Calu3 (cell line): Measurements from ENCODE around the gene UVRAG. TPM values are rescaled to one million over a fixed set of nuclear protein-coding genes. Genes with fewer than 3 reads are reported as not detected.

ENCODE experiments used
- BruUV-seq: library from RNA; stranded (reverse); fragments of 400-500 nt; replicated peaks from 2 replicates; lab custom pipeline; 2021; lab: Mats Ljungman, UMichigan
- CTCF ChIA-PET: fragments of 300-600 bp; sonication (Branson Sonifier 250); formaldehyde crosslinking; loops from one replicate; lab custom pipeline; 2022; ENCODE audit warnings: antibody characterized with exemption; lab: Charles Lee
- DNase-seq: peaks from one replicate; pipeline ENCODE4 v3.0.0; 2022
- H3K27ac Mint-ChIP-seq: one replicate; pipeline ENCODE4 v1.8.0; 2022; ENCODE audit warnings: mixed read lengths; ENCODE audit not compliant: unreplicated experiment
- H3K27me3 Mint-ChIP-seq: one replicate; pipeline ENCODE4 v1.8.0; 2022; ENCODE audit warnings: mixed read lengths; ENCODE audit not compliant: unreplicated experiment
- H3K36me3 Mint-ChIP-seq: one replicate; pipeline ENCODE4 v1.8.0; 2022; ENCODE audit warnings: mild to moderate bottlenecking, moderate library complexity, mixed read lengths; ENCODE audit not compliant: insufficient read depth, unreplicated experiment
- H3K4me1 Mint-ChIP-seq: one replicate; pipeline ENCODE4 v1.8.0; 2022; ENCODE audit warnings: mild to moderate bottlenecking, low read depth, mixed read lengths; ENCODE audit not compliant: unreplicated experiment
- H3K4me3 Mint-ChIP-seq: one replicate; pipeline ENCODE4 v1.8.0; 2022; ENCODE audit warnings: mild to moderate bottlenecking, low read depth, moderate library complexity, mixed read lengths; ENCODE audit not compliant: unreplicated experiment
- H3K9me3 Mint-ChIP-seq: one replicate; pipeline ENCODE4 v1.8.0; 2022; ENCODE audit warnings: low read depth, mixed read lengths; ENCODE audit not compliant: unreplicated experiment
- CTCF ChIP-seq: fragments of 200-600 bp; IDR thresholded peaks from one replicate; pipeline ENCODE4 v1.8.0; 2022; ENCODE audit warnings: antibody characterized with exemption; ENCODE audit not compliant: unreplicated experiment
- intact Hi-C: fragments of 100-400 bp; cut with micrococcal nuclease; formaldehyde crosslinking; loops from one replicate; pipeline ENCODE4 v1.10.0; 2022; ENCODE audit not compliant: unreplicated experiment
- total RNA-seq: library from RNA; stranded (reverse); gene quantifications from 2 replicates; pipeline ENCODE4 v1.2.3, GENCODE V29; 2022

The UVRAG gene
- total RNA-seq, 1 experiment from 2014 or later: 18.5 TPM

GRCh38 chr11:75768112-75768908 is 46.7 kb upstream of the UVRAG start, which contains the start of gene DGAT2:
TSS of gene DGAT2 (plus strand) at chr11:75768778. CDS start at chr11:75768992, 214 bp downstream.
- Mint-ChIP-seq H3K4me1 (peaks cover 20% of the 10 kb centered on the region), H3K27ac (peak within 1 kb of the TSS; percentile 72), H3K9me3 (no peaks in the 10 kb centered on the region), H3K36me3 (peaks cover 7% of the 10 kb centered on the region), H3K4me3 (peak within 1 kb of the TSS; percentile 75), H3K27me3 (peaks cover 19% of the 10 kb centered on the region)
- no TSS peak for BruUV-seq
- intact Hi-C loops: no loop called here
- DNase-seq: peak; percentile 72
- no peak for TF ChIP-seq CTCF
- CTCF ChIA-PET: interaction anchor here (1.0 to 1.9 kb wide), 2 partner anchors 18 to 220 kb away, joined by 3 to 4 read pairs; no protein-coding TSS in a partner anchor

- intact Hi-C loops: no loop called here
- H3K27me3 Mint-ChIP-seq: peaks cover 19% of the 10 kb centered on the region
- no peaks in the 10 kb centered on the region for H3K9me3 Mint-ChIP-seq
- peak overlapping the region; percentile 75 for H3K4me3 Mint-ChIP-seq
- H3K36me3 Mint-ChIP-seq: peaks cover 7% of the 10 kb centered on the region
- TF ChIP-seq CTCF: no peak
- DNase-seq: no peak
- no peak overlapping the region for H3K27ac Mint-ChIP-seq
- peaks cover 28% of the 10 kb centered on the region for H3K4me1 Mint-ChIP-seq
- BruUV-seq: no TSS peak
- CTCF ChIA-PET: interaction anchor here (0.6 to 1.9 kb wide), 4 partner anchors 17 to 221 kb away, joined by 3 to 5 read pairs (median 4); no protein-coding TSS in a partner anchor
Measured at GRCh38 chr11:75768909-75769771, 45.9 kb upstream of the UVRAG start.

GRCh38 chr11:75770102-75770501 is 44.9 kb upstream of the UVRAG start:
- no peak for TF ChIP-seq CTCF
- BruUV-seq: no TSS peak
- CTCF ChIA-PET: interaction anchor here (1.1 kb wide), 1 partner anchor 49 kb away, joined by 3 read pairs; no protein-coding TSS in a partner anchor
- peaks cover 28% of the 10 kb centered on the region for H3K4me1 Mint-ChIP-seq
- H3K27me3 Mint-ChIP-seq: peaks cover 19% of the 10 kb centered on the region
- DNase-seq: no peak
- H3K4me3 Mint-ChIP-seq: no peak overlapping the region
- intact Hi-C loops: no loop called here
- H3K36me3 Mint-ChIP-seq: peaks cover 7% of the 10 kb centered on the region
- H3K9me3 Mint-ChIP-seq: no peaks in the 10 kb centered on the region
- no peak overlapping the region for H3K27ac Mint-ChIP-seq

GRCh38 chr11:75771646-75772410 is 43.2 kb upstream of the UVRAG start:
- H3K36me3 Mint-ChIP-seq: peaks cover 7% of the 10 kb centered on the region
- H3K27me3 Mint-ChIP-seq: peaks cover 19% of the 10 kb centered on the region
- CTCF ChIA-PET: no interaction called here

More at GRCh38 chr11:75771646-75772410, 43.2 kb upstream of the UVRAG start:
- Mint-ChIP-seq H3K27ac (no peak overlapping the region), H3K4me1 (peaks cover 28% of the 10 kb centered on the region), H3K4me3 (no peak overlapping the region), H3K9me3 (no peaks in the 10 kb centered on the region)
- BruUV-seq: no TSS peak
- intact Hi-C loops: no loop called here
- no peak for DNase-seq
- TF ChIP-seq CTCF: no peak
